SH-SY5Y (cell line): ENCODE data around the gene IDE.

Source experiments
- GATA2 ChIP-seq: IDR thresholded peaks from 2 replicates; pipeline ENCODE4 v1.6.1; 2011; ENCODE audit warnings: mild to moderate bottlenecking, low read depth, low read length
- GATA3 ChIP-seq: IDR thresholded peaks from 2 replicates; pipeline ENCODE4 v1.6.1; 2011; ENCODE audit warnings: low read depth, mild to moderate bottlenecking, low read length, moderate library complexity

DNA sequence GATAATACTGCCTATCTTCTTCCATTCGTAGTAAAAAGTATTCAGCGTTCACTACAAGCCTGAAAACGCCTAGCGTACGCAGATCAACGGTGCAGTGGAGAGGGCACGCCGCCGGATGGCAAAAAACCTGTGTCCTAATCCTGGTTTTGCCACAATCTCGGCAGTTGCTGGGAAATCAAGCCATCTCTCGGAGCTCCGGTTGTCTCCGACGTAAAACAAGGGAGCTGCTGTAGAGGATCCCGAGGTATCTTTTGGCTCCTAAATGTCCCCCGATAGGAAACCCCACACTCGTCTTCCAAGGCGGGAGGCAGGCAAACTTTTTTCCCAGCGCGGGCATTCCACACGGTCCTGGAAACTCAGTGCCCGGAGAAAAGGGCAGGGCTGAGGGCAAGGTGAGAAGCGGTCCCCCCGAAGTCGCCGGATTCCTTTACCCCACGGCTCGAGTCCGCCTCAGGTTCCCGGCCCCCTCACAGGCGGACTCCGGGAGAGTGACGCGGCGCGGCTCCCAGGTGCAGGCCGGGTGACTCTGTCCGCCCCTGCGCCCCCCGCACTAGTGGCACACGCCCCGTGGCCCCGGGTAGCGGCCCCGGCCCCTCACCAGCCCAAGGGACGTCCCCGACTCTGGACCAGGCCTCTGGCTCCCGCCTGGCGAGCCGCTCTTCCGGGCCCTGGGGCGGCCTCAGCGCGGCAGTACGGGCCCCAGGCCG lies 649 bp downstream of the IDE start:
- no peak for TF ChIP-seq GATA2
- TF ChIP-seq GATA3, result no peak
